Thoracic aorta (tissue), 2 donors: ENCODE data around the gene VCAN. TPM values are rescaled to one million over a fixed set of nuclear protein-coding genes. Genes with fewer than 3 reads are reported as not detected.

Source experiments
- ATAC-seq: fragments of 150-250 bp; one replicate; pipeline ENCODE4 v1.8.0; 2017; ENCODE audit warnings: low read depth; ENCODE audit not compliant: insufficient number of reproducible peaks, low FRiP score
- DNase-seq: peaks from one replicate; pipeline ENCODE4 v3.0.0-alpha.2; 2020; ENCODE audit warnings: low spot score
- H3K27ac ChIP-seq, 2 donors: fragments of 200-600 bp; sonication (generic); 1 replicate in 1 of 2; 2 replicates in 1 of 2; pipeline ENCODE4 v1.5.1; 2016; ENCODE audit warnings: mild to moderate bottlenecking in 2 of 2, moderate library complexity in 2 of 2
- H3K27me3 ChIP-seq: fragments of 200-600 bp; sonication (generic); replicated peaks from 2 replicates; pipeline ENCODE4 v1.6.0; 2016; ENCODE audit warnings: mild to moderate bottlenecking; ENCODE audit not compliant: insufficient read depth
- H3K36me3 ChIP-seq: fragments of 200-600 bp; sonication (generic); one replicate; pipeline ENCODE4 v1.5.1; 2016
- H3K4me1 ChIP-seq, 2 donors: fragments of 200-600 bp; sonication (generic); 1 replicate in 1 of 2; 2 replicates in 1 of 2; pipeline versions ENCODE4 v1.5.1 to v1.6.0; 2016; ENCODE audit warnings: low read depth in 2 of 2, mild to moderate bottlenecking in 1 of 2; ENCODE audit not compliant: control insufficient read depth in 1 of 2
- H3K4me3 ChIP-seq: fragments of 200-600 bp; sonication (generic); 2 replicates; pipeline ENCODE4 v1.5.1; 2016; ENCODE audit warnings: mild to moderate bottlenecking
- H3K9me3 ChIP-seq: fragments of 200-600 bp; sonication (generic); 2 replicates; pipeline ENCODE4 v1.5.1; 2016
- total RNA-seq, 2 donors: library from RNA; depleted of rRNA; stranded (reverse); fragments of >200 nt; gene quantifications; one replicate each; pipeline versions ENCODE4 v1.1.0 to v1.2.3, GENCODE V29; 2016
- TF ChIP-seq, protein P1 (sequence below): fragments of 200-600 bp; sonication (generic); IDR thresholded peaks from one replicate; pipeline ENCODE4 v1.5.1; 2019; ENCODE audit warnings: antibody characterized with exemption

The VCAN gene
- total RNA-seq, 2 donors from 2014 or later: 870 to 1,101 TPM

DNA sequence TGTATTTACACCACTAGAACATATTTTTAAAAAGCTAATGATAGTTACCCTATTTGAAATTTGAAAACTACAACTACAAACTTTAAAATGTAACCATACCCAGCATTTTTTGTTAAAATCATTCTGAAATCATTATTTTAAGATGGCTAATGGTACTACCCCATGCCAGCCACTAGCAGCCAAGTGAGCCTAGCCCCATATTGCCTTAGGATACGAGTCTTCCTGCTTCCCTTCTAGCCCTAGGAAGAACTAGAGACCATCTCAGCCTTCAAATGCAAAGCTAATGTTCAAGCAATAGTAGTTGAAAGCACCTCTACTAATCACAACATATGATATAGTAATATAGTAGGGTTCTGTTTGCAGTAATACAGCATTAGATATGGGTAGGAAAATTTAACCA is 24.0 kb upstream of the VCAN start:
- Histone ChIP-seq H3K36me3 (no peaks in the 10 kb centered on the region), H3K27me3 (no peaks in the 10 kb centered on the region), H3K27ac (no peak overlapping the region), H3K4me3 (no peak overlapping the region), H3K4me1 (peaks cover 0 to 5% of the 10 kb centered on the region in 2 donors), H3K9me3 (no peaks in the 10 kb centered on the region)
- TF ChIP-seq, protein P1, sequence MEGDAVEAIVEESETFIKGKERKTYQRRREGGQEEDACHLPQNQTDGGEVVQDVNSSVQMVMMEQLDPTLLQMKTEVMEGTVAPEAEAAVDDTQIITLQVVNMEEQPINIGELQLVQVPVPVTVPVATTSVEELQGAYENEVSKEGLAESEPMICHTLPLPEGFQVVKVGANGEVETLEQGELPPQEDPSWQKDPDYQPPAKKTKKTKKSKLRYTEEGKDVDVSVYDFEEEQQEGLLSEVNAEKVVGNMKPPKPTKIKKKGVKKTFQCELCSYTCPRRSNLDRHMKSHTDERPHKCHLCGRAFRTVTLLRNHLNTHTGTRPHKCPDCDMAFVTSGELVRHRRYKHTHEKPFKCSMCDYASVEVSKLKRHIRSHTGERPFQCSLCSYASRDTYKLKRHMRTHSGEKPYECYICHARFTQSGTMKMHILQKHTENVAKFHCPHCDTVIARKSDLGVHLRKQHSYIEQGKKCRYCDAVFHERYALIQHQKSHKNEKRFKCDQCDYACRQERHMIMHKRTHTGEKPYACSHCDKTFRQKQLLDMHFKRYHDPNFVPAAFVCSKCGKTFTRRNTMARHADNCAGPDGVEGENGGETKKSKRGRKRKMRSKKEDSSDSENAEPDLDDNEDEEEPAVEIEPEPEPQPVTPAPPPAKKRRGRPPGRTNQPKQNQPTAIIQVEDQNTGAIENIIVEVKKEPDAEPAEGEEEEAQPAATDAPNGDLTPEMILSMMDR: no peak
- ATAC-seq (no peak), DNase-seq (no peak)

DNA sequence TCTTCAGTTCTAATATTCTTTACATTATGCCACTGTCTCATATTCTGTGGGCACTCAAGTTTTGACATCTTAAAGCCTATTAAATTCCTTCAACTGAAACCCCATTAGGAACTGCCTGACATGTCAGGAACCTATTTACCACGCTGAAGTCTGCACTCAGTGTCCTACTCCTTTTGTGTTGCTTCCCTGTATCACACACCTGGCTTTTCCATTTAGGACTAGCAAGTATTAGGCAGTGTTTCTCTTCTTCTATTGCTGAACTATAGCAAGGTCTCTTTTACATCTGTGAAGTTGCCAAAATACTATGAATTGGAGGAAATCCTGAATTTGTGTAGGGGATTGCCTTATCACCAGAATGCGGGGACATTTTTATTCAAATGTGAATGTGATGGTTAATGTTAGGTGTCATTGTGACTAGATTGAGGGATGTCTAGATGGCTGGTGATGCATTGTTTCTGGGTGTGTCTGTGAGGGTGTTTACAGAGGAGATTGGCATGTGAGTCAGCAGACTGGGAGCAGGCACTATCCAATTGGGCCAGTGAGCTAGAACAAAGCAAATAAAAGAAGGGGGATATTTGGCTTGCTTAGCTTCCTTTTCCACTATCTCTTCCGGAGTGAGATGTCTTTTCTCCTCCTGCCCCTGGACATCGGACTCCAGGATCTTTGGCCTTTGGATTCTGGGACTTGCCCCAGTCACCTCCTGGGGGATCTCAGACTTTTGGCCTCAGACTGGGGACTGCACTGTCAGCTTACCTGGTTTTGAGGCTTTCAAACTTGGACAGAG is 21.2 kb upstream of the VCAN start:
- peaks cover 9% of the 10 kb centered on the region for H3K9me3 ChIP-seq
- no peak overlapping the region for H3K4me3 ChIP-seq
- no peaks in the 10 kb centered on the region for H3K36me3 ChIP-seq
- TF ChIP-seq, protein P1: no peak
- no peaks in the 10 kb centered on the region for H3K27me3 ChIP-seq
- no peak overlapping the region for H3K27ac ChIP-seq
- peaks cover 0 to 5% of the 10 kb centered on the region in 2 donors for H3K4me1 ChIP-seq
- DNase-seq: no peak
- ATAC-seq: no peak

DNA sequence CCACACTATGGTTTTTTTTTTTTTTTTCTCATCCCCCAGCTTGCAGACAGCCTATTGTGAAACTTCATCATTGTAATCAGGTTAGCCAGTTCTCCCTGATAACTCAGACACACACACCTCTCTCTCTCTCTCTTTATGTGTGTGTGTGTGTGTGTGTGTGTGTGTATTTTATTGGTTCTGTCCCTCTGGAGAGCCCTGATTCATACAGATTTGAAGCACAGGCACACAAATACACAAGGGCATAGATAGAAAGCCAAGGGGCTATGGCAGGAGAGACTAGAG is 20.6 kb upstream of the VCAN start:
- TF ChIP-seq, protein P1: no peak
- DNase-seq (no peak), ATAC-seq (no peak)

GRCh38 chr5:83451955-83452354 is 19.6 kb upstream of the VCAN start:
- Histone ChIP-seq H3K27me3 (no peaks in the 10 kb centered on the region), H3K4me3 (no peak overlapping the region), H3K4me1 (no peaks in the 10 kb centered on the region), H3K27ac (no peak overlapping the region), H3K36me3 (no peaks in the 10 kb centered on the region), H3K9me3 (peaks cover 9% of the 10 kb centered on the region)
- DNase-seq (no peak), ATAC-seq (no peak)
- TF ChIP-seq, protein P1: no peak

More for the DNA sequence above, 20.6 kb upstream of the VCAN start:
- no peaks in the 10 kb centered on the region for H3K27me3 ChIP-seq
- peaks cover 9% of the 10 kb centered on the region for H3K9me3 ChIP-seq
- H3K36me3 ChIP-seq: no peaks in the 10 kb centered on the region
- H3K4me1 ChIP-seq: peaks cover 0 to 5% of the 10 kb centered on the region in 2 donors
- no peak overlapping the region for H3K4me3 ChIP-seq
- no peak overlapping the region for H3K27ac ChIP-seq

GRCh38 chr5:83453937-83454336 is 17.6 kb upstream of the VCAN start:
- no peak overlapping the region for H3K4me3 ChIP-seq
- ATAC-seq: no peak
- TF ChIP-seq, protein P1: no peak

More at GRCh38 chr5:83453937-83454336, 17.6 kb upstream of the VCAN start:
- H3K27ac ChIP-seq: no peak overlapping the region
- DNase-seq: no peak
- no peaks in the 10 kb centered on the region for H3K4me1 ChIP-seq
- peaks cover 9% of the 10 kb centered on the region for H3K9me3 ChIP-seq
- H3K36me3 ChIP-seq: no peaks in the 10 kb centered on the region
- no peaks in the 10 kb centered on the region for H3K27me3 ChIP-seq
